GM12801 (cell line): ENCODE results near the gene LBH.

Source experiments
- CTCF ChIP-seq: IDR thresholded peaks from one replicate; pipeline ENCODE4 v1.5.1; 2011; ENCODE audit warnings: control low read depth; ENCODE audit not compliant: insufficient read length; ENCODE audit errors: extremely low read depth

LBH gene

GRCh38 chr2:30275256-30275655 is 43.9 kb downstream of the LBH start:
- no peak for TF ChIP-seq CTCF

GRCh38 chr2:30276455-30276911 is 45.1 kb downstream of the LBH start:
- no peak for TF ChIP-seq CTCF

DNA sequence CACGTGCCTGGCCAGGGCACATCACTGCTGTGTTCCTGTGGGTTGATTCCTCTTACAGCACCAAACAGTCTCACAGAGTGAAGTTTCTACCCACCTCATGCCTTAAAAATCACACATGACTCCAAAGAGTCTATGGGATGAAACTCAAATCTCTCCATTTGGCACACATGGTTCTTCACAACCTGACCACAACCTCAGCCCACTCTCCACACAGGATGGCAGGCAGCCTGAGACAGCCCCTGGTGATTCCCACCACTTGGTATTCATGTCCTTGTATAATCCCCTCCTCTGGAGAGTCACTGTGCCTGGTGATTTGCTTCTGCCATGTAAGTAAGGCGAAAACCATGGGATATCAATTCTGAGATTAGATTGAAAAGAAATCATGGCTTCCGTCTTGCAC is 46.2 kb downstream of the LBH start:
- no peak for TF ChIP-seq CTCF

- no peak for TF ChIP-seq CTCF
Observed at GRCh38 chr2:30278419-30278818, 47.1 kb downstream of the LBH start.

GRCh38 chr2:30280596-30281434 is 49.5 kb downstream of the LBH start:
- no peak for TF ChIP-seq CTCF

- TF ChIP-seq CTCF = no peak
Observed at GRCh38 chr2:30282081-30282480, 50.7 kb downstream of the LBH start.

DNA sequence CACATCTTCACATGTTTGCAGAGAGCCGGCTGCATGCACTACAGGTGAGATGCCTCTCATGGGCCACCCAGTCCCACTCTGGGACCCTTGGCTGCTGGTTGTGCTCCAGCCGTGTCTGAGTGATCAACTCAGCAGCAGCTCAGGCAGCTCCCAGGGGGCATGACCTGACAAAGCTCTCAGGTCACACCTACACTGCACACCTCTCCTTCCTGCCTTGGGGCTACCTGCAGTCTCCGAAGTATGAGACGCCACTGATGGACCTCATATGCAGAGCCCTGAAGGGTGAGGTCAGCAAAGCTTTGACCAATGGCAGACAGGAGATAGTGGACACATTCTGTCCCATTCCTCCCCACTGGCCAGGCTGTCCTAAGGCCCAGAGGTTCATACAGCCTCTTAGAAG is 51.4 kb downstream of the LBH start:
- no peak for TF ChIP-seq CTCF
